Ovary (tissue), 9 donors: ENCODE measurements around the gene FAM177B. TPM values are rescaled to one million over a fixed set of nuclear protein-coding genes. Genes with fewer than 3 reads are reported as not detected.

Experiments used
- DNase-seq, 5 donors: peaks; one replicate each; pipeline ENCODE4 v3.0.0-alpha.2; 2019 to 2020
- H3K27ac ChIP-seq, 2 donors: fragments of 200-600 bp; one replicate each; pipeline versions ENCODE4 v1.5.1 to v1.8.0; 2019 to 2022
- H3K27me3 ChIP-seq: fragments of 200-600 bp; one replicate; pipeline ENCODE4 v1.8.0; 2022
- H3K36me3 ChIP-seq: fragments of 200-600 bp; sonication (generic); one replicate; pipeline ENCODE4 v1.5.1; 2019
- H3K4me1 ChIP-seq: one replicate; pipeline ENCODE4 v1.8.1; 2013; ENCODE audit warnings: mild to moderate bottlenecking, moderate library complexity; ENCODE audit not compliant: insufficient read depth
- H3K4me3 ChIP-seq: fragments of 200-600 bp; sonication (generic); one replicate; pipeline ENCODE4 v1.5.1; 2017
- H3K9me3 ChIP-seq, 2 donors: fragments of 200-600 bp in 1 of 2; sonication (generic) in 1 of 2; one replicate each; pipeline versions ENCODE4 v1.5.1 to v1.8.1; 2013 to 2019; ENCODE audit warnings: mild to moderate bottlenecking in 1 of 2, moderate library complexity in 1 of 2
- CTCF ChIP-seq, 3 donors: fragments of 450-650 bp in 2 of 3; fragments of 200-600 bp in 1 of 3; IDR thresholded peaks; one replicate each; pipeline versions ENCODE4 v1.5.1 to v1.8.0; 2016 to 2022; ENCODE audit warnings: antibody characterized with exemption in 3 of 3, mild to moderate bottlenecking in 1 of 3
- EP300 ChIP-seq: sonication (generic); formaldehyde crosslinking; IDR thresholded peaks from one replicate; pipeline ENCODE4 v1.6.1; 2017; ENCODE audit warnings: antibody characterized with exemption
- POLR2A ChIP-seq: fragments of 450-650 bp; IDR thresholded peaks from one replicate; pipeline ENCODE4 v1.6.1; 2017; ENCODE audit warnings: antibody characterized with exemption, mild to moderate bottlenecking, moderate library complexity
- WGBS, 3 donors: extraction: QIAGEN DNeasy Blood & Tissue Kit in 1 of 3; methylation state at CpG; one replicate each; pipeline versions ENCODE4 v1.1.5 to v1.1.7; 2013 to 2017; 5-methylcytosine and 5-hydroxymethylcytosine counted together
- intact Hi-C, 4 donors: fragments of 100-400 bp; cut with DNase I; formaldehyde crosslinking; loops; one replicate each; pipeline versions ENCODE4 v1.11.0 to v1.15.1; 2022 to 2023
- polyA plus RNA-seq, 2 donors: library from polyadenylated mRNA; stranded (reverse); fragments of 200-250 nt in 1 of 2; fragments of 350-450 nt in 1 of 2; fragmentation: Illumina TruSeq in 1 of 2; extraction: RNeasy Lipid Tissue Mini Kit (QIAGEN cat#74804) in 1 of 2; gene quantifications; one replicate each; pipeline ENCODE4 v1.2.3, GENCODE V29; 2013 to 2014
- total RNA-seq, 7 donors: library from RNA; depleted of rRNA in 2 of 7; stranded (reverse); fragments of >200 nt in 2 of 7; fragmentation: NEBNext Ultra II Directional in 3 of 7; extraction: Animal tissue kit (Norgen Biotek cat#: 25700) in 3 of 7; gene quantifications; one replicate each; pipeline versions ENCODE4 v1.1.0 to v1.2.4, GENCODE V29; 2016 to 2023
- donor health status: DM: no; HTN: no; CAD: no; lungs with moderate emphysema.
- donor health status: DM: no; HTN: no; CAD: no.
- donor health status: Bipolar disorder and iron deficiency.
- donor health status: DM: yes; HTN: yes; CAD: no.
- donor health status: DM: no; HTN: no; CAD: no.
- donor health status: DM: yes; HTN: yes; CAD: no.

The FAM177B gene
- total and polyA plus RNA-seq, 9 donors = 0.23 to 0.55 (median 0.34) TPM; not detected in 6

- intact Hi-C loops = no loop called here
- DNase-seq = no peak
- WGBS, 3 donors = 81 to 86% (median 84%) methylated on average over 5 of the region's 5 CpGs
Measured at GRCh38 chr1:222767152-222767571, 30.2 kb downstream of the FAM177B start.

GRCh38 chr1:222768592-222768991 lies 31.6 kb downstream of the FAM177B start:
- Histone ChIP-seq H3K4me3 (no peak overlapping the region), H3K4me1 (no peaks in the 10 kb centered on the region), H3K9me3 (no peaks in the 10 kb centered on the region), H3K27ac (no peak overlapping the region), H3K36me3 (no peaks in the 10 kb centered on the region), H3K27me3 (no peaks in the 10 kb centered on the region)
- intact Hi-C loops = no loop called here
- DNase-seq = no peak
- no peak for TF ChIP-seq POLR2A
- TF ChIP-seq EP300 = no peak
- TF ChIP-seq CTCF (IDR thresholded peaks at IDR 0.05) = no peak

More at GRCh38 chr1:222767152-222767571, 30.2 kb downstream of the FAM177B start:
- Histone ChIP-seq H3K9me3 (no peaks in the 10 kb centered on the region), H3K27ac (no peak overlapping the region), H3K36me3 (no peaks in the 10 kb centered on the region), H3K4me1 (no peaks in the 10 kb centered on the region), H3K27me3 (no peaks in the 10 kb centered on the region), H3K4me3 (no peak overlapping the region)
- TF ChIP-seq CTCF (IDR thresholded peaks at IDR 0.05) (no peak), EP300 (no peak), POLR2A (no peak)

GRCh38 chr1:222769181-222769580 lies 32.2 kb downstream of the FAM177B start:
- Histone ChIP-seq H3K27ac (no peak overlapping the region), H3K9me3 (no peaks in the 10 kb centered on the region), H3K27me3 (no peaks in the 10 kb centered on the region), H3K4me1 (no peaks in the 10 kb centered on the region), H3K36me3 (no peaks in the 10 kb centered on the region), H3K4me3 (no peak overlapping the region)
- intact Hi-C loops = no loop called here
- TF ChIP-seq EP300 = no peak
- TF ChIP-seq POLR2A = no peak
- no peak for TF ChIP-seq CTCF (IDR thresholded peaks at IDR 0.05)
- 54 to 72% (median 71%) methylated on average over 1 of the region's 1 CpG for WGBS, 3 donors
- DNase-seq = no peak

GRCh38 chr1:222769971-222770620 lies 33.1 kb downstream of the FAM177B start:
- H3K27me3 ChIP-seq = no peaks in the 10 kb centered on the region
- no peak for DNase-seq
- no peak overlapping the region for H3K4me3 ChIP-seq
- H3K4me1 ChIP-seq = no peaks in the 10 kb centered on the region
- intact Hi-C loops = no loop called here
- no peak for TF ChIP-seq CTCF (IDR thresholded peaks at IDR 0.05)
- no peak for TF ChIP-seq POLR2A
- TF ChIP-seq EP300 = no peak
- no peak overlapping the region for H3K27ac ChIP-seq
- WGBS, 3 donors = 77 to 85% (median 81%) methylated on average over 2 of the region's 2 CpGs
- no peaks in the 10 kb centered on the region for H3K9me3 ChIP-seq
- no peaks in the 10 kb centered on the region for H3K36me3 ChIP-seq
